Stimulated activated CD8-positive, alpha-beta memory T cell treated with anti-CD3 and anti-CD28 coated beads, Interleukin-7, amount 100 ng/mL, for 4 hours (primary cell): Measurements from ENCODE around the gene GPR39.

Source experiments
- DNase-seq, 2 donors: peaks; one replicate each; pipeline ENCODE4 v3.0.0-alpha.2; 2020; ENCODE audit warnings: low read depth in 2 of 2

Gene GPR39

DNA sequence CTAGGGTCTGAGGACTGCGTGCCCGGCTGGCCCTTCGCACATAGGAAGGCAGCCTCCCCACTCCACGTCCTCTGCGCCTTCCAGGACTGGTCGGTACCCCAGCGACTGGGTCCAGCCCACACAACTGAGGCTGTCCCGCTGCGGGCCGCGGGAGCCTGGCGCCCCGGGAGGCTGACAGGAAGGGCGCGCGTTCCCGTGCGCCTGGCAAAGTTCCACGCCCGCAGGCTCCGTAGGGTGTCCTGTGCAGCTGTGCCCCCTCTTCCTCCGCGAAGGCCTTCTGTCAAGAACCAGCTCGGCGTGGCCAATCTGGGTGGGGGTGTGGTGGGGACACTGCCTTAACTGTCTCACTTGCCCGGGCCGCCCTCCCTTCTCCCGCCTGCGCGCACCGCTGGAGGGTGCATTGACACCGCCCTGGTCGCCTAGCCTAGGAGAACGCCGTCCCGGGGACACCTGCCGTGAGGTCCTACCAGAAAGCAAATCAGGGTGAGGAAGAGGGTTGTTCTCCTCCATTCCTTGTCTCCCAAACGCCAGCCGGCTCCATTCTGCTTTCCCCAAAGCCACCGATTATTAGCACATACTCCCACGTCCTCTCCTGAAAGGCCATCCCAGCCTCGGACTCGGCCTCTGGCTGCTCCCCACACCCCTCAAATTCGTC is 254.0 kb downstream of the GPR39 start:
- no peak for DNase-seq

DNA sequence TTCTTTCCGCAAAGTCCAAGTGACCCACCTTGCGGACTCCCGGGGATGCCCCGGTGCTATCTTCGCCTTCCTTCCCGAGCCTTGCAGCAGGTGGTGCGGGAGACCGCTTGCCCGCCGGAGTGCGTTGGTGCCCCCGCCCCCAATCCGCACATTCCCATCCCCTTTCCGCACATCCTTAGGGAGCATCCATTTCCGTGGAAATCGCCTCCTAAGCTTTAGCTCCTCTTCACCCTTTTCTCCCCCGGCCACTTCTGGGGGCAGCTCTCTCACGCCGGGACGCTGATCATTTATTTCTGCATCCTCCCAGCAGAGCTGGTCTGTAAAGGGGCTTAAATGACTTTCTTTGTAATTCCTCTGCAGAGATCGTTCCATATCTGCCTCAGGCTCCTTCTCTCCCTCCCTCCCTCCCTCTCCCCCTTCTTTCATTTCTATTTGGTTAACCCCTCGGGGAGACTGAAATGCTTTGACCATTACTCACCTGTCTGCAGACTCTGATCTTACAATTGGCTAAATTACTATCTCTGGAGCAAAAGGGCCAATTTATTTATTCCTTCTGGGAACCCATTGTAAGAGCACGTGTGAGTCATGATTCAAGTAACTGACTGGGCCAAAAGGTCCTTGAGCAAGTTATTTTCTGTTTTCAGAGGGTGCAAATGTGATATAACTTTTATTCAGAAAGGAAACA is 254.7 kb downstream of the GPR39 start:
- DNase-seq: no peak

DNA sequence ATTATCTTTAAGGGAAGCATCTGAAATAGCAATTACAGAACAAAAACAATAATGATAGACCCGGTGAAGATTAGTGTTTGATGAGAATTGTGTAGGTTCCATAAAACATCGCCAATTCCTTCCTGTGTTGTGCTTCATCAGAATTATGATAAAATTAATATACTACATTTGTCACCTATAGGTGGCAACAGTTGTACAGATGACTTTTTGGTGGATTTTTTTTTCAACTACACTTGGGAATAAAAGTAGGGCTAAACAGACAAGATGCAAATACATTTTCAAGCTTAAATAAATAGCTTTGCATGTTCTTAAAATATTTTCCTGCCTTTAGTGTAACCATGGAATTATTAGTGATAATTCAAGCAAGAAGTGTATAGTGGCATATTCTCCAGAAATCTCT is 260.4 kb downstream of the GPR39 start:
- no peak for DNase-seq

DNA sequence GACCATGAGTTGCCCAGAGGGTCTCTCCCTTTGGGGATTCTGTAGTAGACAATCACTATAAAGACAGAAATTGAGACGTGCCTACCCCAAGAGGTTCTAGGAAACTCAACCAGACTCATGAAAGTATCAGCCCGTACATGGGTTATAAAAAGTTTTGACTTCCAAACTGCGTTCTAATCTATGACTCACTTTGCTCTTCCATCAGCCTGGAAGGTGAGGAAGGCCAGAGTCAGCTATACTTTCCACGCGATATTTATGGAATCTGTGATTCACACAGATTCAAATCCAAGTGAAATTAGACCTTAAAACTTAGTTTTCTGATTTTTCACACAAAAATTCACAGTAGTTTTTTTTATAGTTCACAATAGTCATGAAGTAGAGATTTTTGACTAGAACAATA is 261.1 kb downstream of the GPR39 start:
- DNase-seq: no peak

DNA sequence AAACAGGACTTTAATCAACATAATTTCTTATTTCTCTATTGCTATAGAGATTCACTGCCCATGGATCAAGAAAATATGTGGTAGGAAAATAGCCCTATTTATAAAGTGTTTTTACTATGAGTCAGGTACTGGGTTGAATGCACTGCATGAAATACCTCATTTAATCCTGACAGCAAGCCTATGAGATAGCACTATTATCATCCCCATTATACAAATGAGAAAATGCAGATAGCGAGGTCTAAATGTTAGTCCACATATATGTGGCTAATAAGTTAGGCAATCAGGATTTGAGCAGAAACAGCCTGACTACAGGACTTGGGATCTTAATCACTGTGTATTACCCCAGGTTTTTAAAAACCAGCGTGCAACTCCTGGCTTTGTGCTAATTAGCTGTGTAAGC is 261.9 kb downstream of the GPR39 start:
- no peak for DNase-seq

DNA sequence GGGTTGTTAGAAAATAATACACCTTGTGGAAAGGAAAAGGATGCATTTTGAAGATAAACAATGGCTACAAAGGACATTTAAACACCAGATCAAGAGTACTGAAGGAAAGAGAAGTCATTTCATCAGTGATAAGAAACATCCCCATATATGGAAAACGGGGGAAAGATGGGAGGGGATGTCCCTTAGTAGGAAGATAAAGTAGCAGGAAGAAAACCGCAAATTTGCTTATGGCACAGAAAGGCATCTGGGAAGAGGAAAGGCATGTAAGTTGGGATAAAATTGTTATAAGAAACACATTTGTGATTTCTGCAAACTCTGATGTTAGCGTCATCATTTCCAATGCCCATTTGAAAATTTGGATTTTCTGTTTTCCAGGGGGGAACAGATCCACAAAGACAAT is 263.9 kb downstream of the GPR39 start:
- DNase-seq: no peak

DNA sequence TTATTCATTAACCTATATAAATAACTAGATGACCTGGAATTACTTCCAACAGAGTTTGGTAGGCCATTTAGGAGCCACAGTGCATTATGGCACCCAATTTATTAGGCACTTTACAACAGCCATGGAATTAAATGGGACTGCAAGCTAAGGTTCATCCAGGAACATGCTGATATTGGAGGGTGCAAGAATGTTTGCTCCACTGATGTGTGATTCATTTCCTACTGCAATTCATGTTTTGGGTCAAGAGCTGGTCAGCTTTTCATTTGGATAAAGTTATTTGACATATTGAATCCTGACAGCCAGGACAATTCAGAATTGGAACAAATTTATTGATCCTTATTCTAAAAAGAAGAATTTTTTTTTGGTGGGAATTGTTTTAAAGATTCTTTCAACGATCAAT is 265.2 kb downstream of the GPR39 start:
- no peak for DNase-seq

DNA sequence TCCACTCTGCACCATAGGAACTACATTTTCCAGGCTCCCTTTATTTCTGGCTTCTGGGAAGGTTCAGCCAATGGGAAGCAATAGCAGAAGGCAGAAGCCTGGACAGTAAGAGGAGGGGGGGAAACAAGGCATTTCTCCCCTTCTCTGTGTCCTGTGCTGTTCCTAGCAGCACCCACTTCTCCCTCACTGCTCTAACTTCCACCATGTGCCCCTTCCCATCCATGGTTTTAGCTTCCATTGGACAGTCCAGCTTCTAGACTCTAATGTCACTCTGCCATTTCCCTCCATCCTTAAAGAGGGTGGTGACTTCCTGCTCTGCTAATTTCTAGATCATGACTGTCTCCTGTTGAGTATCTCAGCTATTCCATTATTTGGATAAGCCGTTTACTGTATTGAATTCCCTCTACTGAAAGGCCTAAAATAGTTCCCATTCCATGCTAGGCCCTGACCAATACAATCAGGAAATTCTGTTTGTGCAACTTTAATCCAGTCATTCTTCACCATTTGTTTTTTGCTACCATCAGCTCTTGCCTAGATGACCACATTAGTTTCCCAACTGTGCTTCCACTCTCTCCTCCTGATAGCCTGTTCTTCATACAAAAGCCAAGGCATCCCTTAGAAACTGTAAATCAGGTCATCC is 274.2 kb downstream of the GPR39 start:
- no peak for DNase-seq

DNA sequence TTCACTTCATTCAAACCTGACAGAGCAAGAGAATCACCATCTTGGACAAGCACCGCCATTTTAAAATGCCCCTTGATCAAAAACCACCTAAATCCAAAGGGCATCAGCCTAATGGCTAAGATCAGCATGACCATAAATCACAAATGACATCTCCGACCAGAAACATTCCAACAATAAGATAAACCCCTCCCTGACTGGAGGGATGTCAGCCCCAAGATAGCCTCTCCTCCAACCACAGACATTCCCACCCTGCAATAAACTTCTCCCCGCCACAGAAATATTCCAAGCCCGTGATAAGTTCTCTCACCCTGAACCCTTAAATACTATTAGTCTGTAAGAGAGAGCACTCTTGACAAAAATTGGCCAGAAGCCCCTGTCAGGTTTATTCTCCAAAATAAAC is 275.0 kb downstream of the GPR39 start:
- DNase-seq: no peak

DNA sequence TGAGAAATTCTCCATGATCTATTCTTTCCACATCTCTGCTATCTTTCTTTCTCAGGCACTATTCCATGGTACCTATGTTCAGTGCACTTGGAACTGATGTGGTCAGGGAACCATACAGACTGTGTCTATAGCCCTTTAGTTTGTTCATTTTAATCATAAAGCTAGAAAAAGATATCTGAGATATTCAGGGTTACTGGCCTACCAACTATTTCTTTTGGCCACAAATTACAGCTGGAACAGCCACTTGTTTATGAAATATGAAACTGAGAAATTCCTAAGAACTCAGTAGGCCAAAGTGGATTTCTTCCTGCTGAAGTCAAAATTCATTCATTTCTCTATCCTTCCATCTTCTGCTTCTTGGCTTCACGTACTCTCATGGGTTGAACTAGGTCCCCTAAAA is 276.2 kb downstream of the GPR39 start:
- DNase-seq: no peak
